Naive B cell (primary cell): ENCODE results near the gene FER. TPM values are rescaled to one million over a fixed set of nuclear protein-coding genes. Genes with fewer than 3 reads are reported as not detected.

Source experiments
- ATAC-seq, 2 donors: fragments of 150-1000 bp; cut with Tn5 transposase; 2 replicates each; pipeline ENCODE4 v1.10.0; 2021; ENCODE audit warnings: low read depth in 2 of 2, mild to moderate bottlenecking in 2 of 2, moderate library complexity in 2 of 2
- DNase-seq: peaks from one replicate; pipeline ENCODE4 v3.0.0; 2022
- H3K27ac Mint-ChIP-seq, 6 donors: one replicate each; pipeline ENCODE4 v1.8.0; 2020 to 2022; ENCODE audit warnings: mild to moderate bottlenecking in 6 of 6, mixed read lengths in 6 of 6, moderate library complexity in 5 of 6, inconsistent platforms in 2 of 6
- H3K27me3 Mint-ChIP-seq, 3 donors: one replicate each; pipeline ENCODE4 v1.8.0; 2021 to 2022; ENCODE audit warnings: mixed read lengths in 3 of 3, mild to moderate bottlenecking in 1 of 3
- H3K36me3 Mint-ChIP-seq, 2 donors: one replicate each; pipeline ENCODE4 v1.8.0; 2020 to 2022; ENCODE audit warnings: mixed read lengths in 2 of 2, inconsistent platforms in 1 of 2, mild to moderate bottlenecking in 1 of 2
- H3K4me1 Mint-ChIP-seq, 3 donors: one replicate each; pipeline ENCODE4 v1.8.0; 2020 to 2022; ENCODE audit warnings: mixed read lengths in 3 of 3, inconsistent platforms in 1 of 3, mild to moderate bottlenecking in 1 of 3, moderate library complexity in 1 of 3
- H3K4me3 Mint-ChIP-seq, 8 donors: one replicate each; pipeline ENCODE4 v1.8.0; 2020 to 2022; ENCODE audit warnings: mild to moderate bottlenecking in 8 of 8, mixed read lengths in 8 of 8, moderate library complexity in 8 of 8, inconsistent platforms in 2 of 8
- H3K9me3 Mint-ChIP-seq, 7 donors: one replicate each; pipeline ENCODE4 v1.8.0; 2020 to 2022; ENCODE audit warnings: mixed read lengths in 7 of 7, mild to moderate bottlenecking in 5 of 7, inconsistent platforms in 2 of 7, moderate library complexity in 1 of 7
- polyA plus RNA-seq, 6 donors: library from polyadenylated mRNA; unstranded; fragments of 300-500 nt; fragmentation: Illumina TruSeq; gene quantifications; one replicate each; pipeline ENCODE4 v1.2.3, GENCODE V29; 2021; ENCODE audit warnings: low read depth in 6 of 6

FER gene
- polyA plus RNA-seq, 6 donors from 2014 or later, result 9.6 to 21.0 (median 17.2) TPM

GRCh38 chr5:109230369-109230768 lies 482.7 kb downstream of the FER start:
- peaks cover 3 to 8% of the 10 kb centered on the region in 2 donors for H3K36me3 Mint-ChIP-seq
- no peak overlapping the region for H3K27ac Mint-ChIP-seq
- H3K27me3 Mint-ChIP-seq, result peaks cover 0 to 8% (median 0%) of the 10 kb centered on the region in 3 donors
- H3K4me1 Mint-ChIP-seq, result no peaks in the 10 kb centered on the region
- ATAC-seq (no peak), DNase-seq (no peak)
- no peak overlapping the region for H3K4me3 Mint-ChIP-seq
- H3K9me3 Mint-ChIP-seq, result peaks cover 2 to 11% (median 5%) of the 10 kb centered on the region in 7 donors

- Mint-ChIP-seq H3K4me1 (no peaks in the 10 kb centered on the region), H3K36me3 (peaks cover 8% of the 10 kb centered on the region in 2 donors), H3K9me3 (peaks cover 2 to 18% (median 11%) of the 10 kb centered on the region in 7 donors), H3K4me3 (no peak overlapping the region), H3K27ac (peak overlapping the region in 2 of 6 donors; percentile 45 to 69), H3K27me3 (peaks cover 0 to 8% (median 0%) of the 10 kb centered on the region in 3 donors)
- DNase-seq (no peak), ATAC-seq (no peak)
Measured at GRCh38 chr5:109231331-109231730, 483.6 kb downstream of the FER start.

- peaks cover 11 to 15% of the 10 kb centered on the region in 2 donors for H3K36me3 Mint-ChIP-seq
- H3K27me3 Mint-ChIP-seq, result peaks cover 0 to 8% (median 0%) of the 10 kb centered on the region in 3 donors
Measured at GRCh38 chr5:109234381-109234780, 486.7 kb downstream of the FER start.

GRCh38 chr5:109239456-109239855 lies 491.8 kb downstream of the FER start:
- no peaks in the 10 kb centered on the region for H3K4me1 Mint-ChIP-seq
- no peak overlapping the region for H3K27ac Mint-ChIP-seq
- no peak for DNase-seq
- ATAC-seq, result no peak
- peaks cover 8 to 15% of the 10 kb centered on the region in 2 donors for H3K36me3 Mint-ChIP-seq
- no peaks in the 10 kb centered on the region for H3K27me3 Mint-ChIP-seq
- peaks cover 6 to 20% (median 16%) of the 10 kb centered on the region in 7 donors for H3K9me3 Mint-ChIP-seq
- H3K4me3 Mint-ChIP-seq, result no peak overlapping the region

More at GRCh38 chr5:109234381-109234780, 486.7 kb downstream of the FER start:
- Mint-ChIP-seq H3K4me3 (no peak overlapping the region), H3K27ac (no peak overlapping the region), H3K4me1 (no peaks in the 10 kb centered on the region), H3K9me3 (peaks cover 6 to 24% (median 17%) of the 10 kb centered on the region in 7 donors)
- DNase-seq, result no peak
- ATAC-seq, result no peak

GRCh38 chr5:109242518-109242917 lies 494.8 kb downstream of the FER start:
- ATAC-seq (no peak), DNase-seq (no peak)
- no peak overlapping the region for H3K4me3 Mint-ChIP-seq
- H3K27ac Mint-ChIP-seq, result no peak overlapping the region
- H3K27me3 Mint-ChIP-seq, result peaks cover 0 to 4% (median 0%) of the 10 kb centered on the region in 3 donors
- peaks cover 14 to 25% of the 10 kb centered on the region in 2 donors for H3K36me3 Mint-ChIP-seq
- peaks cover 0 to 6% (median 6%) of the 10 kb centered on the region in 3 donors for H3K4me1 Mint-ChIP-seq
- peaks cover 15 to 26% (median 22%) of the 10 kb centered on the region in 7 donors for H3K9me3 Mint-ChIP-seq

- no peak for ATAC-seq
- DNase-seq, result no peak
- Mint-ChIP-seq H3K27me3 (peaks cover 0 to 4% (median 0%) of the 10 kb centered on the region in 3 donors), H3K4me3 (no peak overlapping the region), H3K36me3 (peaks cover 14 to 18% of the 10 kb centered on the region in 2 donors), H3K27ac (no peak overlapping the region), H3K9me3 (peaks cover 15 to 26% (median 20%) of the 10 kb centered on the region in 7 donors), H3K4me1 (peaks cover 0 to 20% (median 6%) of the 10 kb centered on the region in 3 donors)
Measured at GRCh38 chr5:109246395-109246794, 498.7 kb downstream of the FER start.
